ENCODE data around the gene TSPAN17.

GRCh38 chr5:176670449-176670848 is 23.2 kb downstream of the TSPAN17 start:
- TF ChIP-seq CTCF (IDR thresholded peaks at IDR 0.05) (no peak), RFX5 (IDR thresholded peaks at IDR 0.05) (no peak), POLR2A (IDR thresholded peaks at IDR 0.05; ENCODE audit: low read length) (no peak), SREBF2 (IDR thresholded peaks at IDR 0.05) (no peak), JUN (IDR thresholded peaks at IDR 0.05) (no peak), CEBPB (IDR thresholded peaks at IDR 0.05) (no peak)
